ENCODE measurements around the gene WNT3A.

The WNT3A gene

GRCh38 chr1:228058172-228058948, 51.6 kb downstream of the WNT3A start:
- no peak for DNase-seq

DNA sequence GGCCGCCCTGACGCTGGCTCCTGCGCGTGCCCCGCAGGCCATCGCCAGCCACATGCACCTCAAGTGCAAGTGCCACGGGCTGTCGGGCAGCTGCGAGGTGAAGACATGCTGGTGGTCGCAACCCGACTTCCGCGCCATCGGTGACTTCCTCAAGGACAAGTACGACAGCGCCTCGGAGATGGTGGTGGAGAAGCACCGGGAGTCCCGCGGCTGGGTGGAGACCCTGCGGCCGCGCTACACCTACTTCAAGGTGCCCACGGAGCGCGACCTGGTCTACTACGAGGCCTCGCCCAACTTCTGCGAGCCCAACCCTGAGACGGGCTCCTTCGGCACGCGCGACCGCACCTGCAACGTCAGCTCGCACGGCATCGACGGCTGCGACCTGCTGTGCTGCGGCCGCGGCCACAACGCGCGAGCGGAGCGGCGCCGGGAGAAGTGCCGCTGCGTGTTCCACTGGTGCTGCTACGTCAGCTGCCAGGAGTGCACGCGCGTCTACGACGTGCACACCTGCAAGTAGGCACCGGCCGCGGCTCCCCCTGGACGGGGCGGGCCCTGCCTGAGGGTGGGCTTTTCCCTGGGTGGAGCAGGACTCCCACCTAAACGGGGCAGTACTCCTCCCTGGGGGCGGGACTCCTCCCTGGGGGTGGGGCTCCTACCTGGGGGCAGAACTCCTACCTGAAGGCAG, 52.3 kb downstream of the WNT3A start:
- DNase-seq = no peak

- no peak for DNase-seq
Measured at GRCh38 chr1:228059634-228060457, 53.0 kb downstream of the WNT3A start.

- DNase-seq = no peak
Measured at GRCh38 chr1:228060458-228061190, 53.8 kb downstream of the WNT3A start.

- DNase-seq = no peak
Measured at GRCh38 chr1:228061411-228062084, 54.8 kb downstream of the WNT3A start.

GRCh38 chr1:228062085-228062791, 55.4 kb downstream of the WNT3A start:
- DNase-seq = no peak

GRCh38 chr1:228062812-228063211, 56.0 kb downstream of the WNT3A start:
- no peak for DNase-seq

GRCh38 chr1:228063251-228064191, 56.7 kb downstream of the WNT3A start:
- no peak for DNase-seq

- no peak for DNase-seq
Measured at GRCh38 chr1:228064296-228064695, 57.5 kb downstream of the WNT3A start.

DNA sequence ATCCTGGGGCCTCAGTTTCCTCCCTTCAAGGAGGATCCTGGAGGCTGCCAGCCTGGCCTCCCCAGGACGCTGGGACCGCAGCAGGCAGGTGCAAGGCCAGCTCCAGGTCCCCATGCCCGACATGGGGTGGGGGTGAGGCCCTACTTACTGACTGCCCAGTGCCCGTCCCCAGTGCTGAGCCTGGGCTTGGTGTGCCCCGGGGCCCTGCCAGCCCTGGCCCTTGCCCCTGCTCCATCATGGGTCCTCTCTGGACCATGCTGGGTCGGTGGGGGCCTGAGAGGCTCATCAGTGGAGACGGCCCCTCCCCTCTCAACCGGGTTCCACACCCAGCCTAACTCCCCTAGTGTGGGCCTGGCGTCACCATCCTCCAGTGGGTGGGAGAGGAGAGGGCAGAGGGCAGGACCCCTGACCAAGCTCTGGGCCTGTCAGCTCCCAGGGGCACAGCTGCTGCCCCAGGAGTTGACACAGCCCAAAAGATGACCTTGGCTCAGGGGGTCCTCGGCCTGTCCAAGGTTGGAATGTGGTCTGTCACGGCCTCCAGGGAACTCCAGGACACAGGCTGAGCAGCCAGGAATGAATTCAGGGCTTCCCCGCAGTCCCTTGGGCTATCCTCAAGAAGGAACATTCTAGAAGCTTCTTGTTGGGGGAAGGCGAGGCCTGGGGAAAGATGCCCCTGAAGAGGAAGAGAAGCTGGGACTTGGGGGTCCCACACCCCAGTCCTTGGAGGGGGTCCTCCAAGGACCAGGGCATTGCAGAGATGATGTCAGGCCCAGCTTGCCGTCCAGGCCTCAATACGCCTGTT, 58.1 kb downstream of the WNT3A start:
- DNase-seq = no peak

DNA sequence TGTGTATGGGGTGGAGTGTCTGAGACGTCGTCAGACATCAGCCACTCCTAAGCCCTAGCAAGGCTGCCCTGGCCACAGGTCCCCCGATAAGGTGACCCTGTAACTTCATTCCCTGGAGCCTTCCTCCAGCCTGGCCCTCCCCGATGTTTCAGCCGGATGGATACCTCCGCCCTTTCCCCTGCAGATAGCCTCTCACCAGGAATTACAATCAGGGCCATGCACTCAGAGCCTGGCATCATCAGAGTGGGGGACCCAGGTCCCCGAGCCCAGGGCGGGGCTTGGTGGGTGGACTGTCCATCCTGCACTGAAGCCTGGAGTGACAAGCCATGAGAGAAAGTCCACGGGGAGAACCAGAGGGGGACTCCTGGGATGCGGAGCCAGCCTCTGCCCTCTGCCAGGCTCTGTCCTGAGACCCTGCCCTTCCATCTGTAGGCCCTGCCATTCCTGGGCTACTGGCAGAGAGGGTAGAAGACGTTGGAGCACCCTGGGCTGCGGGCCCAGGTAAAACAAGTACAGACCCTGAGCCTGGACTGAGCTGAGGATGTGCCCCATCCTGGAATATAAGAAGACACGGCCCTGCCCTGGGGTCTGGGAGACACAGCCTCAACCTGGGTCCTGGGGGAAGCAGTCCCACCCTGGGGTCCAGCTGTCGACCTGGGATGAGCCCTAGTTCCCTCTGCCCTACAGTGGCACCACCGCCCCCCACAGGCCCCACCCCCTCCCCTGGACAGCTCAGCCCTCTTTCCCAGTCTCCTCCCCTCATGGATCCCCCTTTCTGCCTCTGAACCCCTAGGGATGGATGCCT, 58.9 kb downstream of the WNT3A start:
- no peak for DNase-seq

DNA sequence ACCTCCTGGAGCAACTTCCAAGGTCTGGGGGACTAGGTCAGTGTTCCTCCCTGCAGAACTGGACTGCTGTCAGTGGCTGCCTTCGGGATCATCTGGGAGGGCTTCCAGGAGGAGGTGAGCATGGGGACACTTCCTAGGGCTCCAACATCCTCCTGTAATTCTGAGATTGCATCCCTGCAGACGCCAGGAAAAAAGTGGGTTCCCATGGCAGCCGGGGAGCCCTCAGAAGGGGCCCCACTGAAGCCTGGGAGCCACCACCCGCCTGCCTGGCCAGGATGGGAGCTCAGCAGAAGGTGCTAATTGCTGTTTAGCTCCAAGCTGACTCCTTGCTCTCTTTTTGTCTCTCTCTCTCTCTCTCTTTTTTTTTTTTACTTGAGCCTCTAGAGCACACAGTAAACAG, 59.6 kb downstream of the WNT3A start:
- DNase-seq = no peak

GRCh38 chr1:228066891-228067654, 60.3 kb downstream of the WNT3A start:
- no peak for DNase-seq

GRCh38 chr1:228068359-228068758, 61.6 kb downstream of the WNT3A start:
- DNase-seq = no peak

- DNase-seq = no peak
Measured at GRCh38 chr1:228070173-228070572, 63.4 kb downstream of the WNT3A start.

DNA sequence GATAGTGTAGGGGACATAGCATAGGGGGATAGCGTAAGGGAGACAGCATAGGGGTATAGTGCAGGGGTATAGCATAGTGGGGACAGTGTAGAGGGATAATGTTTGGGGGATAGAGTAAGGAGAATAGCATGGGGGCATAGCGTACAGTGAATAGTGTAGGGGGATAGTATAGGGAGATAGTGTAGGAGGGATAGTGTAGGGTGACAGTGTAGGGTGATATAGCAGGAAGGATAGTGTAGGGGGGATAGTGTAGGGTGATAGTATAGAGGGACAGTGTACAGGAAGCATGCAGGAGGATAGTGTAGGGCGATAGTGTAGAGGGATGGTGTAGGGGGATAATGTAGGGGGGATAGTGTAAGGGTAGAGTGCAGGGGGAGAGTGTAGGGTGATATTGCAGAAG, 64.1 kb downstream of the WNT3A start:
- DNase-seq = no peak

DNA sequence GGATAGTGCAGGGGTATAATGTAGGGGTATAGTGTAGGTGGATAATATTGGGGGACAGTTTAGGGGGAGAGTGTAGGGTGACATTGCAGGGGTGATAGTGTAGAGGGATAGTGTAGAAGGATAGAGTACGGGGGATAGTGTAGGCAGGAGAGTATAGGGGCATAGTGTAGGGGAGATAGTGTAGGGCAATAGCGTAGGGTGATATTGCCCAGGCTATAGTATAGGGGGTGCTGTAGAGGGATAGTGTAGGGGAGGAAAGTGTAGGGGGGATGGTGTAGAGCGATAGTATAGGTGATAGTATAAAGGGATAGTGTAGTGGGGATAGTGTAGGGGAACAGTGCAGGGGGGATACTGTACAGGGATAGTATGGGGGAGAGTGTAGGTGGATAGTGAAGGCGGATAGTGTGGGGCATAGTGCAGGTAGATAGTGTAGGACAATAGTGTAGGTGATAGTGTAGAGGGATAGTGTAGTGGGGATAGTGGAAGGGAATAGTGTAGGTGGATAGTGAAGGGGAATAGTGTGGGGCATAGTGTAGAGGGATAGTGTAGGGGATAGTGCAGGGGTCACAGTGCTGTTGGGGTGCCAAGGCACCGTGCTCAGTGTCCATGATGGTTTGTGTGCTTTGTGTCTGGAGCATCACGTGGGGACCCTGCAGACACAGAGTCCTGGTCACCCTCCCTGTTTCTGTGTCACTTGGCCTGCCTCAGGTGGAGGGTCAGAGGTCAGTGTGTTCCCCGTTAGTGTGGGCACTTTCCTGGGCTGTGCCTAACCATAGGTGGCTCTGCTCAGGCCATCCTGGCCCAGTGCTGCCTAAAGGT, 65.2 kb downstream of the WNT3A start:
- no peak for DNase-seq
